SK-N-SH (cell line): Measurements from ENCODE around the gene MYO9B. TPM values are rescaled to one million over a fixed set of nuclear protein-coding genes. Genes with fewer than 3 reads are reported as not detected.

Source experiments
- CHD2 ChIP-seq: fragments of 150-350 bp; IDR thresholded peaks from 2 replicates; pipeline ENCODE4 v1.6.1; 2018; ENCODE audit warnings: low read length; ENCODE audit not compliant: partially characterized antibody
- EP300 ChIP-seq, 2 experiments: IDR thresholded peaks; 2 replicates each; pipeline versions ENCODE4 v1.4.0 to v1.6.1; 2012; ENCODE audit warnings: borderline replicate concordance in 1 of 2, low read depth in 1 of 2, low read length in 1 of 2
- FOXJ3 ChIP-seq: sonication (generic); formaldehyde crosslinking; IDR thresholded peaks from 2 replicates; pipeline ENCODE4 v1.5.1; 2020; ENCODE audit warnings: mild to moderate bottlenecking, missing genetic modification reagents
- FOXM1 ChIP-seq: IDR thresholded peaks from 2 replicates; pipeline ENCODE4 v1.4.0; 2012; ENCODE audit warnings: low read depth, mild to moderate bottlenecking
- GABPA ChIP-seq: IDR thresholded peaks from 2 replicates; pipeline ENCODE4 v1.4.0; 2012; ENCODE audit warnings: low read depth, mild to moderate bottlenecking
- GATA2 ChIP-seq: sonication (generic); formaldehyde crosslinking; IDR thresholded peaks from 2 replicates; pipeline ENCODE4 v1.5.0; 2020; ENCODE audit warnings: mild to moderate bottlenecking, missing genetic modification reagents
- JUND ChIP-seq: IDR thresholded peaks from 2 replicates; pipeline ENCODE4 v1.4.0; 2012
- MEF2A ChIP-seq: IDR thresholded peaks from 2 replicates; pipeline ENCODE4 v1.4.0; 2012; ENCODE audit warnings: low read depth, borderline replicate concordance
- NFIC ChIP-seq: IDR thresholded peaks from 2 replicates; pipeline ENCODE4 v1.4.0; 2012; ENCODE audit warnings: borderline replicate concordance
- POLR2AphosphoS5 ChIP-seq: IDR thresholded peaks from 2 replicates; pipeline ENCODE4 v1.6.1; 2012; ENCODE audit warnings: low read depth, low read length
- RCOR1 ChIP-seq: fragments of 150-350 bp; IDR thresholded peaks from 2 replicates; pipeline ENCODE4 v1.6.1; 2017; ENCODE audit warnings: antibody characterized with exemption, low read length
- RFX5 ChIP-seq: IDR thresholded peaks from 2 replicates; pipeline ENCODE4 v1.6.1; 2012; ENCODE audit warnings: mild to moderate bottlenecking, improper control_type of control experiment, low read length
- SIN3A ChIP-seq: IDR thresholded peaks from 2 replicates; pipeline ENCODE4 v1.6.1; 2012; ENCODE audit warnings: low read depth, mild to moderate bottlenecking, low read length, moderate library complexity, borderline replicate concordance
- TAF1 ChIP-seq: IDR thresholded peaks from 2 replicates; pipeline ENCODE4 v1.6.1; 2012; ENCODE audit warnings: low read depth, mild to moderate bottlenecking, low read length, moderate library complexity, borderline replicate concordance
- TCF12 ChIP-seq: IDR thresholded peaks from 2 replicates; pipeline ENCODE4 v1.4.0; 2012
- YY1 ChIP-seq: IDR thresholded peaks from 2 replicates; pipeline ENCODE4 v1.4.0; 2012; ENCODE audit warnings: low read depth, mild to moderate bottlenecking
- polyA plus RNA-seq, 3 experiments: library from polyadenylated mRNA; depleted of rRNA; stranded (reverse); fragments of >200 nt; gene quantifications; 2 replicates each; pipeline ENCODE4 v1.2.3, GENCODE V29; 2012
- TF ChIP-seq, protein P1 (sequence below): fragments of 200-600 bp; sonication (generic); IDR thresholded peaks from 2 replicates; pipeline ENCODE4 v1.6.1; 2017; ENCODE audit warnings: antibody characterized with exemption, mild to moderate bottlenecking, moderate library complexity
- TF ChIP-seq, protein P2 (sequence below): fragments of 150-350 bp; IDR thresholded peaks from 2 replicates; pipeline ENCODE4 v1.6.1; 2017; ENCODE audit warnings: antibody characterized with exemption, low read length, low read depth, borderline replicate concordance
- TF ChIP-seq, protein P3 (sequence below): IDR thresholded peaks from 2 replicates; pipeline ENCODE4 v1.6.1; 2012; ENCODE audit warnings: mild to moderate bottlenecking, low read depth, low read length, moderate library complexity
- TF ChIP-seq, protein P4 (sequence below): IDR thresholded peaks from 2 replicates; pipeline ENCODE4 v1.4.0; 2012; ENCODE audit warnings: low read depth

Gene MYO9B
- polyA plus RNA-seq, 1 of the 3 experiments (the other 2 are of a cell fraction), result 37.6 TPM

DNA sequence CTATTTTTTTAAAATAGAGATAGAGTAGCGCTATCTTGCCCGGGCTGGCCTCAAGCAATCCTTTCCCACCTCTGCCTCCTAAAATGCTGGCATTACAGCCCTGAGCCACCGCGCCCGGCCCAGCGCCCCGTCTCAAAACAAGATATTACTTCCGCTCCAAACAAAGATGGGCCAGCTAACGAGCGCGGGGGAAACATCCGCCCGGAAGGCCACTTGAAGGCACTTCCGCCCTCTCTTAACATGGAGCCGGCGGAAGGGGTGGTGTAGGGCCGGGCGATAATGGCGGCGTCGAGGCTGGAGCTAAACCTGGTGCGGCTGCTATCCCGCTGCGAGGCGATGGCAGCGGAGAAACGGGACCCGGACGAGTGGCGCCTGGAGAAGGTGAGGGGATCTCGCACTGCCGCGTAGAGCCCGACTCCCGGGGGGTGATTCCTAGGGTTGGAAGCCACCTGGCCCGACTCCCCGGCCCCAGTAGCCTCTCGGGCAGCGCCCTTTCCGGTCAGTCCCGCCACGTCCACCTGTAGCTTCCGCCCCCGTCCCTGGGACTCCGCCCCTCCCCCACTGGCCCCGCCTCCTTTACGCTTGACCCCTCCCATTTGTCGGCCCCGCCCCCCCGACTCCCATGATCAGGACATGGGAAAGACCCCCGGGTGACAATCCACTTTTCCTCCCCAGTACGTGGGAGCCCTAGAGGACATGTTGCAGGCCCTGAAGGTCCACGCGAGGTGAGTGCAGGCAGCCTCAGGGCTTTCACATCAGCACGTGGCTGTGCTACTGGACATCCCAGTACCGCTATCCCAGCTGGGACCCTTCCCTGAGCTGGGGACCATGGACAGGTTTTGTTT, 139.8 kb downstream of the MYO9B start, which contains the start of gene USE1 (continued):
- TF ChIP-seq JUND, result peak; percentile 21; the same call in 1 of the 2 replicates
- TF ChIP-seq GATA2 (CRISPR knock-in tag), result no peak
- peak; percentile 97 for TF ChIP-seq TAF1
- TF ChIP-seq, protein P1, sequence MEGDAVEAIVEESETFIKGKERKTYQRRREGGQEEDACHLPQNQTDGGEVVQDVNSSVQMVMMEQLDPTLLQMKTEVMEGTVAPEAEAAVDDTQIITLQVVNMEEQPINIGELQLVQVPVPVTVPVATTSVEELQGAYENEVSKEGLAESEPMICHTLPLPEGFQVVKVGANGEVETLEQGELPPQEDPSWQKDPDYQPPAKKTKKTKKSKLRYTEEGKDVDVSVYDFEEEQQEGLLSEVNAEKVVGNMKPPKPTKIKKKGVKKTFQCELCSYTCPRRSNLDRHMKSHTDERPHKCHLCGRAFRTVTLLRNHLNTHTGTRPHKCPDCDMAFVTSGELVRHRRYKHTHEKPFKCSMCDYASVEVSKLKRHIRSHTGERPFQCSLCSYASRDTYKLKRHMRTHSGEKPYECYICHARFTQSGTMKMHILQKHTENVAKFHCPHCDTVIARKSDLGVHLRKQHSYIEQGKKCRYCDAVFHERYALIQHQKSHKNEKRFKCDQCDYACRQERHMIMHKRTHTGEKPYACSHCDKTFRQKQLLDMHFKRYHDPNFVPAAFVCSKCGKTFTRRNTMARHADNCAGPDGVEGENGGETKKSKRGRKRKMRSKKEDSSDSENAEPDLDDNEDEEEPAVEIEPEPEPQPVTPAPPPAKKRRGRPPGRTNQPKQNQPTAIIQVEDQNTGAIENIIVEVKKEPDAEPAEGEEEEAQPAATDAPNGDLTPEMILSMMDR, result no peak
- TF ChIP-seq FOXJ3, result no peak; the same call in 1 of the 2 replicates
- TF ChIP-seq, protein P2, sequence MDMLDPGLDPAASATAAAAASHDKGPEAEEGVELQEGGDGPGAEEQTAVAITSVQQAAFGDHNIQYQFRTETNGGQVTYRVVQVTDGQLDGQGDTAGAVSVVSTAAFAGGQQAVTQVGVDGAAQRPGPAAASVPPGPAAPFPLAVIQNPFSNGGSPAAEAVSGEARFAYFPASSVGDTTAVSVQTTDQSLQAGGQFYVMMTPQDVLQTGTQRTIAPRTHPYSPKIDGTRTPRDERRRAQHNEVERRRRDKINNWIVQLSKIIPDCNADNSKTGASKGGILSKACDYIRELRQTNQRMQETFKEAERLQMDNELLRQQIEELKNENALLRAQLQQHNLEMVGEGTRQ, result no peak
- no peak for TF ChIP-seq RFX5
- peak in 1 of 2 experiments; percentile 53; a peak in 1 of 4 replicates for TF ChIP-seq EP300 (IDR thresholded peaks at IDR 0.05; ENCODE audit: borderline replicate concordance in 1 of 2, low read depth in 1 of 2, low read length in 1 of 2)
- peak; percentile 63 for TF ChIP-seq CHD2
- TF ChIP-seq, protein P3, sequence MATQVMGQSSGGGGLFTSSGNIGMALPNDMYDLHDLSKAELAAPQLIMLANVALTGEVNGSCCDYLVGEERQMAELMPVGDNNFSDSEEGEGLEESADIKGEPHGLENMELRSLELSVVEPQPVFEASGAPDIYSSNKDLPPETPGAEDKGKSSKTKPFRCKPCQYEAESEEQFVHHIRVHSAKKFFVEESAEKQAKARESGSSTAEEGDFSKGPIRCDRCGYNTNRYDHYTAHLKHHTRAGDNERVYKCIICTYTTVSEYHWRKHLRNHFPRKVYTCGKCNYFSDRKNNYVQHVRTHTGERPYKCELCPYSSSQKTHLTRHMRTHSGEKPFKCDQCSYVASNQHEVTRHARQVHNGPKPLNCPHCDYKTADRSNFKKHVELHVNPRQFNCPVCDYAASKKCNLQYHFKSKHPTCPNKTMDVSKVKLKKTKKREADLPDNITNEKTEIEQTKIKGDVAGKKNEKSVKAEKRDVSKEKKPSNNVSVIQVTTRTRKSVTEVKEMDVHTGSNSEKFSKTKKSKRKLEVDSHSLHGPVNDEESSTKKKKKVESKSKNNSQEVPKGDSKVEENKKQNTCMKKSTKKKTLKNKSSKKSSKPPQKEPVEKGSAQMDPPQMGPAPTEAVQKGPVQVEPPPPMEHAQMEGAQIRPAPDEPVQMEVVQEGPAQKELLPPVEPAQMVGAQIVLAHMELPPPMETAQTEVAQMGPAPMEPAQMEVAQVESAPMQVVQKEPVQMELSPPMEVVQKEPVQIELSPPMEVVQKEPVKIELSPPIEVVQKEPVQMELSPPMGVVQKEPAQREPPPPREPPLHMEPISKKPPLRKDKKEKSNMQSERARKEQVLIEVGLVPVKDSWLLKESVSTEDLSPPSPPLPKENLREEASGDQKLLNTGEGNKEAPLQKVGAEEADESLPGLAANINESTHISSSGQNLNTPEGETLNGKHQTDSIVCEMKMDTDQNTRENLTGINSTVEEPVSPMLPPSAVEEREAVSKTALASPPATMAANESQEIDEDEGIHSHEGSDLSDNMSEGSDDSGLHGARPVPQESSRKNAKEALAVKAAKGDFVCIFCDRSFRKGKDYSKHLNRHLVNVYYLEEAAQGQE, result peak; percentile 46; the same call in 1 of the 2 replicates
- peak; percentile 20; the same call in 1 of the 2 replicates for TF ChIP-seq TCF12
- TF ChIP-seq SIN3A, result peak; percentile 85; the same call in 1 of the 2 replicates
- TF ChIP-seq GABPA, result peak; percentile 97
- TF ChIP-seq YY1, result peak; percentile 99
- TF ChIP-seq MEF2A, result no peak
- peak; percentile 93 for TF ChIP-seq POLR2AphosphoS5
- TF ChIP-seq, protein P4, sequence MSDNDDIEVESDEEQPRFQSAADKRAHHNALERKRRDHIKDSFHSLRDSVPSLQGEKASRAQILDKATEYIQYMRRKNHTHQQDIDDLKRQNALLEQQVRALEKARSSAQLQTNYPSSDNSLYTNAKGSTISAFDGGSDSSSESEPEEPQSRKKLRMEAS, result peak; percentile 93
- no peak for TF ChIP-seq RCOR1
- TF ChIP-seq FOXM1, result peak; percentile 41; the same call in 1 of the 2 replicates
- peak; percentile 44; the same call in 1 of the 2 replicates for TF ChIP-seq NFIC
